B cell (primary cell): ENCODE measurements around the gene PAM.

Experiments used
- EZH2 ChIP-seq: IDR thresholded peaks from 2 replicates; pipeline ENCODE4 v1.6.1; 2012; ENCODE audit warnings: borderline replicate concordance, low read depth, mild to moderate bottlenecking, moderate library complexity, low read length; ENCODE audit not compliant: insufficient read depth, poor library complexity, severe bottlenecking
- TF ChIP-seq, protein P1 (sequence below): fragments of 200-600 bp; IDR thresholded peaks from one replicate; pipeline ENCODE4 v1.8.0; 2022; ENCODE audit warnings: antibody characterized with exemption, mild to moderate bottlenecking

DNA sequence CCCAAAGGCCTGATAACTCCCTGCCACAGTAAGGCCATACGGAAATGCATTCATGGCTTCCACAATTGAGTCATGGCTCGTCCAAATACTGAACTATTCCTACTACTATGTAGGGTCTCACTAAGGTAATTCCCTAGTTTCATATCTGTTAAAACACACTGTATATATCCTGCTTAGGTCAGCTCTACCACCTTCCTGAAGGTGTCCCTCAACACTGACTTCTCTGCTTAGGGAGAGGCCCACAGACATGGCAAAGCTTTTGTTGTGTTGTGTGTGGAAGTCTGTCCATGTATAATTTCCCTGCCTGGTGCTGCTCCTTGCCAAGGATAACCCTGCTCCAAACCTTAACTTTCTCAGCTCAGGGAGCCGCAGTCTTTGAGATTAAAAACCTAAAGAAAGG lies 304.4 kb downstream of the PAM start:
- TF ChIP-seq, protein P1, sequence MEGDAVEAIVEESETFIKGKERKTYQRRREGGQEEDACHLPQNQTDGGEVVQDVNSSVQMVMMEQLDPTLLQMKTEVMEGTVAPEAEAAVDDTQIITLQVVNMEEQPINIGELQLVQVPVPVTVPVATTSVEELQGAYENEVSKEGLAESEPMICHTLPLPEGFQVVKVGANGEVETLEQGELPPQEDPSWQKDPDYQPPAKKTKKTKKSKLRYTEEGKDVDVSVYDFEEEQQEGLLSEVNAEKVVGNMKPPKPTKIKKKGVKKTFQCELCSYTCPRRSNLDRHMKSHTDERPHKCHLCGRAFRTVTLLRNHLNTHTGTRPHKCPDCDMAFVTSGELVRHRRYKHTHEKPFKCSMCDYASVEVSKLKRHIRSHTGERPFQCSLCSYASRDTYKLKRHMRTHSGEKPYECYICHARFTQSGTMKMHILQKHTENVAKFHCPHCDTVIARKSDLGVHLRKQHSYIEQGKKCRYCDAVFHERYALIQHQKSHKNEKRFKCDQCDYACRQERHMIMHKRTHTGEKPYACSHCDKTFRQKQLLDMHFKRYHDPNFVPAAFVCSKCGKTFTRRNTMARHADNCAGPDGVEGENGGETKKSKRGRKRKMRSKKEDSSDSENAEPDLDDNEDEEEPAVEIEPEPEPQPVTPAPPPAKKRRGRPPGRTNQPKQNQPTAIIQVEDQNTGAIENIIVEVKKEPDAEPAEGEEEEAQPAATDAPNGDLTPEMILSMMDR, result no peak
- no peak for TF ChIP-seq EZH2
